Lower leg skin (tissue), 3 donors: ENCODE measurements around the gene OR6F1.
"Not testable (repeated sequence)": the region's sequence is repeated elsewhere in the genome, so short reads cannot be mapped to it uniquely, and the experiment has no call there.

Source experiments
- POLR2A ChIP-seq, 2 donors: fragments of 450-650 bp; IDR thresholded peaks; one replicate each; pipeline ENCODE4 v1.6.1; 2016 to 2017; ENCODE audit warnings: antibody characterized with exemption in 2 of 2, mild to moderate bottlenecking in 1 of 2, moderate library complexity in 1 of 2
- TF ChIP-seq, protein P1 (sequence below), 3 donors: fragments of 450-650 bp; IDR thresholded peaks; one replicate each; pipeline ENCODE4 v1.5.1; 2016; ENCODE audit warnings: antibody characterized with exemption in 3 of 3, mild to moderate bottlenecking in 3 of 3, moderate library complexity in 2 of 3

DNA sequence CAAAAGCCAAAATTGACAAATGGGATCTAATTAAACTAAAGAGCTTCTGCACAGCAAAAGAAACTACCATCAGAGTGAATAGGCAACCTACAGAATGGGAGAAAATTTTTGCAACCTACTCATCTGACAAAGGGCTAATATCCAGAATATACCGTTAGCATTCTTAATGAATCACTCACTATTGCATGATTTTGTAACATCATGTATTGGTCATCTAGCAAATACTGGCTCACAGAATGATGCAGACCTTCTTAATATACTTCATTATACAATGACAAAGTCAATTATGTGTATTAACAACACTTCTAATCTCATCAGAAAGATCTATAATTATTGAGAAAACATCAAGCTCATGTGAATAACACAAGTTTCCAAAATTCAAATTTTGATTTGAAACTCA is 37.9 kb upstream of the OR6F1 start:
- TF ChIP-seq, protein P1, sequence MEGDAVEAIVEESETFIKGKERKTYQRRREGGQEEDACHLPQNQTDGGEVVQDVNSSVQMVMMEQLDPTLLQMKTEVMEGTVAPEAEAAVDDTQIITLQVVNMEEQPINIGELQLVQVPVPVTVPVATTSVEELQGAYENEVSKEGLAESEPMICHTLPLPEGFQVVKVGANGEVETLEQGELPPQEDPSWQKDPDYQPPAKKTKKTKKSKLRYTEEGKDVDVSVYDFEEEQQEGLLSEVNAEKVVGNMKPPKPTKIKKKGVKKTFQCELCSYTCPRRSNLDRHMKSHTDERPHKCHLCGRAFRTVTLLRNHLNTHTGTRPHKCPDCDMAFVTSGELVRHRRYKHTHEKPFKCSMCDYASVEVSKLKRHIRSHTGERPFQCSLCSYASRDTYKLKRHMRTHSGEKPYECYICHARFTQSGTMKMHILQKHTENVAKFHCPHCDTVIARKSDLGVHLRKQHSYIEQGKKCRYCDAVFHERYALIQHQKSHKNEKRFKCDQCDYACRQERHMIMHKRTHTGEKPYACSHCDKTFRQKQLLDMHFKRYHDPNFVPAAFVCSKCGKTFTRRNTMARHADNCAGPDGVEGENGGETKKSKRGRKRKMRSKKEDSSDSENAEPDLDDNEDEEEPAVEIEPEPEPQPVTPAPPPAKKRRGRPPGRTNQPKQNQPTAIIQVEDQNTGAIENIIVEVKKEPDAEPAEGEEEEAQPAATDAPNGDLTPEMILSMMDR (IDR thresholded peaks at IDR 0.05) = not testable (repeated sequence)
- TF ChIP-seq POLR2A (IDR thresholded peaks at IDR 0.05) = not testable (repeated sequence)
